ENCODE measurements around the gene UCHL5.
A peak's percentile ranks its signal among the peaks of the same experiment; 100 is the strongest.

Gene UCHL5

GRCh38 chr1:193025218-193025617 is 33.9 kb downstream of the UCHL5 start:
- peak; percentile 13; the same call in 1 of the 2 replicates for TF ChIP-seq CTCF (IDR thresholded peaks at IDR 0.05)
- TF ChIP-seq ZFX (IDR thresholded peaks at IDR 0.05; ENCODE audit: borderline replicate concordance): no peak
- H3K27ac ChIP-seq: peak overlapping the region; percentile 21

- H3K27ac ChIP-seq: peak overlapping the region; percentile 70
- no peak for TF ChIP-seq ZFX (IDR thresholded peaks at IDR 0.05; ENCODE audit: borderline replicate concordance)
- TF ChIP-seq CTCF (IDR thresholded peaks at IDR 0.05): peak; percentile 86
Observed at GRCh38 chr1:193019442-193020026, 39.6 kb downstream of the UCHL5 start.

- H3K27ac ChIP-seq: peak overlapping the region; percentile 70
- TF ChIP-seq ZFX (IDR thresholded peaks at IDR 0.05; ENCODE audit: borderline replicate concordance): no peak
- no peak for TF ChIP-seq CTCF (IDR thresholded peaks at IDR 0.05)
Observed at GRCh38 chr1:193016788-193017187, 42.4 kb downstream of the UCHL5 start.

- TF ChIP-seq CTCF (IDR thresholded peaks at IDR 0.05): no peak
- TF ChIP-seq ZFX (IDR thresholded peaks at IDR 0.05; ENCODE audit: borderline replicate concordance): no peak
- H3K27ac ChIP-seq: peak overlapping the region; percentile 33
Observed at GRCh38 chr1:193014400-193014799, 44.8 kb downstream of the UCHL5 start.

GRCh38 chr1:193013707-193014106 is 45.5 kb downstream of the UCHL5 start:
- H3K27ac ChIP-seq: peak overlapping the region; percentile 33
- TF ChIP-seq CTCF (IDR thresholded peaks at IDR 0.05) (no peak), ZFX (IDR thresholded peaks at IDR 0.05; ENCODE audit: borderline replicate concordance) (no peak)

GRCh38 chr1:193013005-193013404 is 46.2 kb downstream of the UCHL5 start:
- peak overlapping the region; percentile 33 for H3K27ac ChIP-seq
- no peak for TF ChIP-seq CTCF (IDR thresholded peaks at IDR 0.05)
- no peak for TF ChIP-seq ZFX (IDR thresholded peaks at IDR 0.05; ENCODE audit: borderline replicate concordance)

- no peak for TF ChIP-seq CTCF (IDR thresholded peaks at IDR 0.05)
- H3K27ac ChIP-seq: peak overlapping the region; percentile 87; the same call in 1 of the 2 replicates
Observed at GRCh38 chr1:193011406-193011805, 47.8 kb downstream of the UCHL5 start.
